NT2/D1 (cell line): Measurements from ENCODE around the gene LARP4.

ENCODE experiments used
- YY1 ChIP-seq: IDR thresholded peaks from 2 replicates; pipeline ENCODE4 v1.6.1; 2011; ENCODE audit not compliant: insufficient read length, insufficient read depth
- ZNF274 ChIP-seq: IDR thresholded peaks from 2 replicates; pipeline ENCODE4 v1.6.1; 2011; ENCODE audit warnings: mild to moderate bottlenecking, low read depth, low read length

DNA sequence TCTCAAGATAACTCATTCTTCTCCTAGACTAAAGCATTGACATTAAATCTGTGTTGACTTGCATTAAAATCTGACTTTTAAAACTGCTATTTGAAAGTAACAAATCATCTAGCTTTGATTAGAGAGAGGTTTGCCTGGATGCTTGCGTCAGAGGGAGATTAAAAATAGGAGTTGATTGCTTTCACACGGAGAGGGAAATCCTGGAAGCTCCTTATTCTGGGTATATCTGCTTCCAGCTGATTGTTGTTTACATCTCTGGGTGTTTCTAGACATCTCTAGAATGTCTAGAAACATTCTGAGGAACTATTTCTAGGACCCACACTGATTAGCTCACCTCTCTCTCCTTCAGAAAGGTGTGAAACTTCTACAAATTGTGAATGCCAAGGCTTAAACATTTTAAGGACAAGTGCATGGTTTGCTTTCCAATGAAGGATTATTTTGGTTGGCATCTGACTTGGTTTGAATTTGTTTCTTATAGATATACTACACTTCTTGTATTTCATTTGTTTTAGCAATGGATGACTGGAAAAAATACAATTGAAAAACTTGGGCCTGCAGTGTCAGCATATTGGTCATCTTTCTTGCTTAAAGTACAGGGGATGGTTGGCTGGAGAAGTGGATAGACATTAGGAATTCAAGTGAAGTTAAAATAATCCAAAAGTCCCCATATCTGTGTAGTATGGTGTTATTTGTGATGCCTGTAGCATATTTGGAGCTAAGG, 106.2 kb downstream of the LARP4 start:
- TF ChIP-seq ZNF274 = no peak
- TF ChIP-seq YY1 = no peak
